HCT116 (cell line): ENCODE measurements around the gene TRPM6. TPM values are rescaled to one million over a fixed set of nuclear protein-coding genes. Genes with fewer than 3 reads are reported as not detected.

Experiments used
- ATAC-seq: fragments of 200-7000 bp; cut with Tn5 transposase; 2 replicates; pipeline ENCODE4 v1.9.1; 2020; ENCODE audit warnings: mild to moderate bottlenecking, moderate library complexity
- BruUV-seq: library from RNA; stranded (reverse); fragments of 400-500 nt; replicated peaks from 2 replicates; lab custom pipeline; 2021; lab: Mats Ljungman, UMichigan
- CTCF ChIA-PET: fragments of 300-600 bp; sonication (Branson Sonifier 250); formaldehyde crosslinking; loops from one replicate; lab custom pipeline; 2021; ENCODE audit warnings: antibody characterized with exemption; lab: Charles Lee
- POLR2A ChIA-PET: fragments of 300-600, 350-600 bp; sonication (Branson Sonifier 250); formaldehyde crosslinking; loops from one replicate; lab custom pipeline; 2021; ENCODE audit warnings: antibody characterized with exemption; lab: Charles Lee
- RAD21 ChIA-PET, 2 experiments: fragments of 300-600 bp; sonication (Branson Sonifier 250); formaldehyde crosslinking; loops; one replicate each; lab custom pipeline; 2023; ENCODE audit warnings: low total read pairs in 2 of 2; ENCODE audit not compliant: uncharacterized antibody in 2 of 2, unreplicated experiment in 2 of 2, low non-redundant PET in 1 of 2; lab: Charles Lee
- DNase-seq: peaks from one replicate; pipeline ENCODE4 v3.0.0-alpha.2; 2010; ENCODE audit warnings: low read depth, low spot score
- H2AFZ ChIP-seq: fragments of 200-600 bp; shearing (Covaris generic), sonication (generic); 2 replicates; pipeline ENCODE4 v1.6.1; 2017; ENCODE audit warnings: low read depth, mixed run types, mixed read lengths, antibody characterized with exemption, low read length; ENCODE audit not compliant: poor library complexity, severe bottlenecking
- H3K27ac ChIP-seq: 2 replicates; pipeline ENCODE4 v1.5.1; 2012; ENCODE audit warnings: low read depth, low read length
- H3K27me3 ChIP-seq: fragments of 200-600 bp; sonication (generic); 2 replicates; pipeline ENCODE4 v1.6.1; 2016; ENCODE audit warnings: mixed run types, low read length, mixed read lengths; ENCODE audit not compliant: insufficient read depth
- H3K36me3 ChIP-seq, 2 experiments: fragments of 200-500 bp in 1 of 2; fragments of 200-600 bp in 1 of 2; sonication (Bioruptor generic) in 1 of 2; sonication (generic) in 1 of 2; 2 replicates each; pipeline versions ENCODE4 v1.5.1 to v1.6.1; 2014 to 2016; ENCODE audit warnings: low read length in 2 of 2, inconsistent platforms in 1 of 2, mixed read lengths in 1 of 2, mixed run types in 1 of 2; ENCODE audit not compliant: insufficient read depth in 2 of 2, control insufficient read depth in 1 of 2
- H3K4me1 ChIP-seq, 2 experiments: fragments of 200-600 bp in 1 of 2; sonication (generic) in 1 of 2; 2 replicates each; pipeline versions ENCODE4 v1.5.1 to v1.6.1; 2012 to 2017; ENCODE audit warnings: low read length in 2 of 2, inconsistent platforms in 1 of 2, mild to moderate bottlenecking in 1 of 2, mixed read lengths in 1 of 2, mixed run types in 1 of 2, moderate library complexity in 1 of 2; ENCODE audit not compliant: insufficient read depth in 2 of 2, control insufficient read depth in 1 of 2
- H3K4me2 ChIP-seq: fragments of 200-600 bp; sonication (generic); 2 replicates; pipeline ENCODE4 v1.6.1; 2017; ENCODE audit warnings: mixed run types, low read length, mixed read lengths
- H3K4me3 ChIP-seq, 2 experiments: fragments of 200-600 bp in 1 of 2; sonication (generic) in 1 of 2; replicated peaks in 1 of 2; 2 replicates each; pipeline ENCODE4 v1.5.1; 2011 to 2016; ENCODE audit warnings: low read length in 2 of 2, control low read depth in 1 of 2, low read depth in 1 of 2, mild to moderate bottlenecking in 1 of 2, mixed read lengths in 1 of 2, mixed run types in 1 of 2
- H3K79me2 ChIP-seq: fragments of 200-600 bp; sonication (generic); 2 replicates; pipeline ENCODE4 v1.6.1; 2017; ENCODE audit warnings: mild to moderate bottlenecking, mixed run types, low read length, moderate library complexity, mixed read lengths; ENCODE audit not compliant: insufficient read depth
- H3K9ac ChIP-seq: fragments of 200-600 bp; sonication (generic); 2 replicates; pipeline ENCODE4 v1.6.1; 2016; ENCODE audit warnings: low read length, mixed read lengths
- H3K9me2 ChIP-seq: fragments of 200-600 bp; sonication (generic), shearing (Covaris generic); 2 replicates; pipeline ENCODE4 v1.6.1; 2017; ENCODE audit warnings: mixed run types, mild to moderate bottlenecking, moderate library complexity; ENCODE audit not compliant: insufficient read depth
- H3K9me3 ChIP-seq, 2 experiments: fragments of 200-500 bp in 1 of 2; fragments of 200-600 bp in 1 of 2; sonication (Bioruptor generic) in 1 of 2; sonication (generic) in 1 of 2; 2 replicates each; pipeline ENCODE4 v1.6.1; 2014 to 2017; ENCODE audit warnings: low read length in 2 of 2, mixed read lengths in 2 of 2, inconsistent platforms in 1 of 2, low read depth in 1 of 2, mild to moderate bottlenecking in 1 of 2, mixed run types in 1 of 2, moderate library complexity in 1 of 2; ENCODE audit not compliant: control insufficient read depth in 1 of 2, insufficient read depth in 1 of 2
- H4K20me1 ChIP-seq: fragments of 200-600 bp; sonication (generic), shearing (Covaris generic); 2 replicates; pipeline ENCODE4 v1.6.1; 2017; ENCODE audit warnings: mixed run types, mild to moderate bottlenecking, moderate library complexity; ENCODE audit not compliant: insufficient read depth
- ATF3 ChIP-seq: IDR thresholded peaks from 2 replicates; pipeline ENCODE4 v1.6.1; 2012
- CBX3 ChIP-seq: IDR thresholded peaks from 2 replicates; pipeline ENCODE4 v1.6.1; 2012; ENCODE audit warnings: low read depth
- EZH2phosphoT487 ChIP-seq: fragments of 200-600 bp; IDR thresholded peaks from 2 replicates; pipeline ENCODE4 v1.6.1; 2018; ENCODE audit warnings: antibody characterized with exemption, borderline replicate concordance
- FOSL1 ChIP-seq: IDR thresholded peaks from 2 replicates; pipeline ENCODE4 v1.6.1; 2012; ENCODE audit warnings: low read depth
- POLR2AphosphoS5 ChIP-seq: IDR thresholded peaks from 2 replicates; pipeline ENCODE4 v1.6.1; 2011; ENCODE audit warnings: mild to moderate bottlenecking, low read depth, low read length, moderate library complexity
- SIN3A ChIP-seq: IDR thresholded peaks from 2 replicates; pipeline ENCODE4 v1.6.1; 2012; ENCODE audit warnings: low read depth
- TCF7L2 ChIP-seq: IDR thresholded peaks from 2 replicates; pipeline ENCODE4 v1.7.0; 2011; ENCODE audit warnings: borderline replicate concordance, inconsistent platforms; ENCODE audit not compliant: insufficient read depth, insufficient read length; ENCODE audit errors: extremely low read depth
- YY1 ChIP-seq: IDR thresholded peaks from 2 replicates; pipeline ENCODE4 v1.6.1; 2011; ENCODE audit warnings: low read length, low read depth, moderate library complexity, mild to moderate bottlenecking; ENCODE audit not compliant: insufficient replicate concordance; ENCODE audit errors: extremely low read depth
- ZFX ChIP-seq: fragments of 450-650 bp; IDR thresholded peaks from 2 replicates; pipeline ENCODE4 v1.6.1; 2017
- intact Hi-C: fragments of 100-400 bp; cut with micrococcal nuclease; formaldehyde crosslinking; loops from 2 replicates; pipeline ENCODE4 v1.10.0; 2022
- total RNA-seq: library from RNA; stranded (reverse); gene quantifications from one replicate; pipeline ENCODE4 v1.2.1, GENCODE V29; 2021; ENCODE audit not compliant: unreplicated experiment

TRPM6 gene
- total RNA-seq, 1 experiment from 2014 or later: 0.44 TPM

- CTCF ChIA-PET: no interaction called here
Measured at GRCh38 chr9:74817816-74818215, 69.9 kb downstream of the TRPM6 start.

GRCh38 chr9:74817281-74817810 is 70.4 kb downstream of the TRPM6 start:
- Histone ChIP-seq H3K36me3 (no peaks in the 10 kb centered on the region), H3K9me3 (no peaks in the 10 kb centered on the region), H3K79me2 (no peaks in the 10 kb centered on the region), H3K4me1 (no peaks in the 10 kb centered on the region), H3K4me3 (no peak overlapping the region), H2AFZ (no peak overlapping the region), H3K4me2 (no peak overlapping the region), H4K20me1 (no peaks in the 10 kb centered on the region), H3K9ac (no peak overlapping the region), H3K27me3 (no peaks in the 10 kb centered on the region), H3K27ac (no peak overlapping the region), H3K9me2 (no peaks in the 10 kb centered on the region)
- intact Hi-C loops: no loop called here
- BruUV-seq: no TSS peak
- TF ChIP-seq EZH2phosphoT487 (no peak), ZFX (no peak), SIN3A (no peak)
- no peak for DNase-seq
- CTCF ChIA-PET: no interaction called here
- RAD21 ChIA-PET: no interaction called here
- ATAC-seq: no peak
- POLR2A ChIA-PET: no interaction called here

More at GRCh38 chr9:74817816-74818215, 69.9 kb downstream of the TRPM6 start:
- ChIA-PET POLR2A (no interaction called here), RAD21 (no interaction called here)
- intact Hi-C loops: no loop called here
- no peaks in the 10 kb centered on the region for H3K79me2 ChIP-seq
- no peak overlapping the region for H3K27ac ChIP-seq
- TF ChIP-seq YY1 (no peak), TCF7L2 (no peak), FOSL1 (no peak), POLR2AphosphoS5 (no peak), ATF3 (no peak), CBX3 (no peak)
- H3K36me3 ChIP-seq: no peaks in the 10 kb centered on the region
- H4K20me1 ChIP-seq: no peaks in the 10 kb centered on the region
- no peak overlapping the region for H2AFZ ChIP-seq
- H3K9ac ChIP-seq: no peak overlapping the region
- H3K27me3 ChIP-seq: no peaks in the 10 kb centered on the region
- no peak overlapping the region for H3K4me3 ChIP-seq
- no peak for DNase-seq
- no peak for ATAC-seq
- H3K9me2 ChIP-seq: no peaks in the 10 kb centered on the region
- no peaks in the 10 kb centered on the region for H3K4me1 ChIP-seq
- no peak overlapping the region for H3K4me2 ChIP-seq
- no TSS peak for BruUV-seq
- H3K9me3 ChIP-seq: no peaks in the 10 kb centered on the region
